Measurements from ENCODE around the gene NKIRAS1.
"Not testable (repeated sequence)": the region's sequence is repeated elsewhere in the genome, so short reads cannot be mapped to it uniquely, and the experiment has no call there.

NKIRAS1 gene

DNA sequence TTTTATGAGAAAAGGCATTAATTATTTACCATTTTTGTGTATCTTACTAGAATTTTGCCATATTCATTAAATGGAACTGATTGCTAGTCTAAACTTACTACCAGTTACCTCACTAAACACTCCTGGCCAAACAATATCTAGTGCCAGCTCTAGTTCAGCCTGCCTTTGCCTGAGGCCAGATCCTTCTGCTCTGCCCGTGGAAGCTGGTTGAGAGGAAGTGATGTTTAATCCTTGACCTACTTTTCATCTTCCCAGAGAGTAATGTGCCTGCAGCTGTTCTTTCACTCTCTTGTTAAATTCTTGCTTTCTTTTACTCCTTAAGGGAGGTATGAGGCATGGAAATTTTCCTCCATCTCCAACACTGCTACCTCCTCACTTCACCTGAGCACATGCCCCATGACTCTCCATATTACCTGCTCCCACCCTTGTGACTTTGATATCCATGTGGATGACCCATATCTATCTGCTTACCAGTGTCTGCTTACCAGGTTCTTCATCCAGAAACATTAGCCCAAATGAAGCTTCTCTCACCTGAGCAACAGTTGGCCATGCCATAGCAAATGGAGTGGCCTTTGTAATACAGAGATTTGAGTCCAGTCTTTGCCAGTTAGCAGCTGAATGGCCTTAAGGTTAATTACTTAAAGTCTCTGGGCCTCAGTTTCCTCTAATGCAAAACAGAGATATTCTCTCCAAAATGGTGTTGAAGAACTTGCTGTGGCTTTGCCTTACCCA, 57.6 kb downstream of the NKIRAS1 start:
- no peak for TF ChIP-seq CTCF (IDR thresholded peaks at IDR 0.05; ENCODE audit: extremely low read depth, missing control alignments)
- no peak for DNase-seq (ENCODE audit: low spot score)

DNA sequence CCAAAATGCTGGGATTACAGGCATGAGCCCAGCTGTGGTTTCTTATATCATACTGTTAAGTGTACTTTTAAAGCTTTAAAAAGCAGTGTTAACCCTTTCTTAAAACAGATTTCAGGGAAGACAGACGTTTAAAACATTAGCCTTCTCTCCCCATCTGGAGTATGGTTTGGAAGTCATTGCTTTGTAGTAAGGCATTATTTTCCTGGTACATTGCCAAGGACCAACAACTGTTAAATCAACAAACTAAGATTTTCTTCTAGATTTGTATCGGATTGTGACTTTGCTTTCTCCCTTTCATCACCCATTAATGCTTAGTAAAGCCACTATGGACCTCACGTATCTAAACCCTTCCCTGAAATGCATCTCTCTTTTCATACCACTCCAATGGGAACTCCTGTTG, 60.5 kb downstream of the NKIRAS1 start:
- DNase-seq (ENCODE audit: low spot score): no peak
- TF ChIP-seq CTCF (IDR thresholded peaks at IDR 0.05; ENCODE audit: extremely low read depth, missing control alignments): no peak

DNA sequence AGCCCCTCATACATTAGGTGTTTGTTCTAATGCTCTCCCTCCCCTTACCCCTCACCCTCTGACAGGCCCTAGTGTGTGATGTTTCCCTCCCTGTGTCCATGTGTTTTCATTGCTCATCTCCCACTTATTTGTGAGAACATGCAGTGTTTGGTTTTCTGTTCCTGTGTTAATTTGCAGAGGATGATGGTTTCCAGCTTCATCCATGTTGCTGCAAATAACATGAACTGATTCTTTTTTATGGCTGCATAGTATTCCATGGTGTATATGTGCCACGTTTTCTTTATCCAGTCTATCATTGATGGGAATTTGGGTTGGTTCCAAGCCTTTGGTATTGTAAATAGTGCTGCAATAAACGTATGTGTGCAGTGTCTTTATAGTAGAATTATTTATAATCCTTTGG, 67.3 kb downstream of the NKIRAS1 start:
- not testable (repeated sequence) for DNase-seq (ENCODE audit: low spot score)

GRCh38 chr3:23845326-23846216, 71.2 kb downstream of the NKIRAS1 start:
- no peak for TF ChIP-seq CTCF (IDR thresholded peaks at IDR 0.05; ENCODE audit: extremely low read depth, missing control alignments)
- DNase-seq (ENCODE audit: low spot score): no peak

GRCh38 chr3:23843869-23844268, 72.9 kb downstream of the NKIRAS1 start:
- no peak for TF ChIP-seq CTCF (IDR thresholded peaks at IDR 0.05; ENCODE audit: extremely low read depth, missing control alignments)
- no peak for DNase-seq (ENCODE audit: low spot score)

All from GM20000 (cell line).